HG03064 (cell line): ENCODE measurements around the gene CD274.
A peak's percentile ranks its signal among the peaks of the same experiment; 100 is the strongest.
"Not testable (repeated sequence)": the region's sequence is repeated elsewhere in the genome, so short reads cannot be mapped to it uniquely, and the experiment has no call there.

ENCODE experiments used
- ATAC-seq: cut with Tn5 transposase; IDR thresholded peaks from one replicate; pipeline ENCODE4 v1.9.1; 2021; ENCODE audit warnings: low read depth; ENCODE audit not compliant: unreplicated experiment

CD274 gene

GRCh38 chr9:5460157-5460556 lies 9.8 kb downstream of the CD274 start:
- no peak for ATAC-seq

- ATAC-seq, result not testable (repeated sequence)
Observed at GRCh38 chr9:5464831-5465330, 14.5 kb downstream of the CD274 start.

- no peak for ATAC-seq
Observed at GRCh38 chr9:5466005-5466404, 15.7 kb downstream of the CD274 start.

- ATAC-seq, result no peak
Observed at GRCh38 chr9:5466766-5467165, 16.4 kb downstream of the CD274 start.

- no peak for ATAC-seq
Observed at GRCh38 chr9:5468850-5469249, 18.5 kb downstream of the CD274 start.

- ATAC-seq, result no peak
Observed at GRCh38 chr9:5470122-5470521, 19.8 kb downstream of the CD274 start.

GRCh38 chr9:5470816-5471215 lies 20.5 kb downstream of the CD274 start:
- ATAC-seq, result no peak

- not testable (repeated sequence) for ATAC-seq
Observed at GRCh38 chr9:5475611-5476010, 25.3 kb downstream of the CD274 start.

- no peak for ATAC-seq
Observed at GRCh38 chr9:5478206-5478605, 27.9 kb downstream of the CD274 start.

- ATAC-seq, result peak; percentile 55
Observed at GRCh38 chr9:5479994-5480694, 29.8 kb downstream of the CD274 start.

GRCh38 chr9:5480919-5481318 lies 30.6 kb downstream of the CD274 start:
- ATAC-seq, result no peak

GRCh38 chr9:5481322-5482040 lies 31.1 kb downstream of the CD274 start:
- ATAC-seq, result no peak

GRCh38 chr9:5482194-5482593 lies 31.9 kb downstream of the CD274 start:
- no peak for ATAC-seq

GRCh38 chr9:5483306-5483705 lies 33.0 kb downstream of the CD274 start:
- ATAC-seq, result no peak

GRCh38 chr9:5485378-5486085 lies 35.2 kb downstream of the CD274 start:
- no peak for ATAC-seq

GRCh38 chr9:5486988-5487387 lies 36.6 kb downstream of the CD274 start:
- no peak for ATAC-seq

- ATAC-seq, result no peak
Observed at GRCh38 chr9:5488221-5489008, 38.1 kb downstream of the CD274 start.

- no peak for ATAC-seq
Observed at GRCh38 chr9:5489630-5490490, 39.5 kb downstream of the CD274 start.

- ATAC-seq, result no peak
Observed at GRCh38 chr9:5492965-5493678, 42.8 kb downstream of the CD274 start.
